Measurements from ENCODE around the gene UQCRC2. TPM values are rescaled to one million over a fixed set of nuclear protein-coding genes. Genes with fewer than 3 reads are reported as not detected.

The UQCRC2 gene
- total RNA-seq, 1 donor from 2014 or later, result 194 TPM

DNA sequence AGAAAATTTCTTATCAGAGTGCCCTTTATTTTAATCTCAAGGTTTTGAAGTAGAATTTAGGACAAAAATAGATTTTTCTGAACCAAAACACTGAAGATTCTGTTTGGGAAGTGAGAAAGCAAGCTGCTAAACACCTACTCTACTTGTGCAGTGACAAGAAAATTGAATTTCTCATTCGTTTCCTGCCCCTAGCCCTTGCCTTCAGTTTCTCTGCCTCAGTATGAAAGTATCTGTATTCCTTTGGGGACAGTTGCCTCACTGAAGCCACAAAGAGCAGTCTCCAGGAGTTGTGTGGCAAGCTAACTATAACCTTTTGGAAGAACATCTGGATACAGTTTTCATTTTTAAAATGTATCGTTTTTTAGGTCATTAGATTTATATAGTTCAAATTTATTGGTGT lies 74.5 kb downstream of the UQCRC2 start:
- no peak for DNase-seq (ENCODE audit: low spot score)
- Mint-ChIP-seq H3K36me3 (ENCODE audit: low read depth, unreplicated experiment) (peaks cover 7% of the 10 kb centered on the region), H3K27ac (ENCODE audit: unreplicated experiment) (no peak overlapping the region), H3K9me3 (ENCODE audit: unreplicated experiment) (no peaks in the 10 kb centered on the region), H3K4me1 (ENCODE audit: unreplicated experiment) (no peaks in the 10 kb centered on the region), H3K27me3 (ENCODE audit: unreplicated experiment) (no peaks in the 10 kb centered on the region), H3K4me3 (ENCODE audit: unreplicated experiment) (no peak overlapping the region)
- no peak for TF ChIP-seq CTCF (IDR thresholded peaks at IDR 0.05; ENCODE audit: unreplicated experiment)

DNA sequence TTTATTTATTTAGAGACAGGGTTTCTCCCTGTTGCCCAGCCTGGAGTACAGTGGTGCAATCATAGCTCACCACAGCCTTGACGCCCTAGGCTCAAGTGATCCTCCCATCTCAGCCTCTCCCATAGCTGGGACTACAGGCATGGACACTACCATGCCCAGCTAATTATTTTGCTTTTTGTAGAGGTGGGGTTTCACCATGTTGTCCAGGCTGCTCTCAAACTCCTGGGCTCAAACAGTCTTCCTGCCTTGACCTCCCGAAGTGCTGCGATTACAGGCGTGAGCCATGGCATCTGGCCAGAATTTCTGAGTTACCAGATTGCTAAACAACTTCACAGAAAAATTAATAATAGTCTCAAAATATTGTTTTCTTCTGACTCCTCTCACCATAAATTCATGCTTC lies 76.5 kb downstream of the UQCRC2 start:
- H3K4me1 Mint-ChIP-seq (ENCODE audit: unreplicated experiment), result no peaks in the 10 kb centered on the region
- TF ChIP-seq CTCF (IDR thresholded peaks at IDR 0.05; ENCODE audit: unreplicated experiment), result no peak
- peak overlapping the region; percentile 11 for H3K27ac Mint-ChIP-seq (ENCODE audit: unreplicated experiment)

DNA sequence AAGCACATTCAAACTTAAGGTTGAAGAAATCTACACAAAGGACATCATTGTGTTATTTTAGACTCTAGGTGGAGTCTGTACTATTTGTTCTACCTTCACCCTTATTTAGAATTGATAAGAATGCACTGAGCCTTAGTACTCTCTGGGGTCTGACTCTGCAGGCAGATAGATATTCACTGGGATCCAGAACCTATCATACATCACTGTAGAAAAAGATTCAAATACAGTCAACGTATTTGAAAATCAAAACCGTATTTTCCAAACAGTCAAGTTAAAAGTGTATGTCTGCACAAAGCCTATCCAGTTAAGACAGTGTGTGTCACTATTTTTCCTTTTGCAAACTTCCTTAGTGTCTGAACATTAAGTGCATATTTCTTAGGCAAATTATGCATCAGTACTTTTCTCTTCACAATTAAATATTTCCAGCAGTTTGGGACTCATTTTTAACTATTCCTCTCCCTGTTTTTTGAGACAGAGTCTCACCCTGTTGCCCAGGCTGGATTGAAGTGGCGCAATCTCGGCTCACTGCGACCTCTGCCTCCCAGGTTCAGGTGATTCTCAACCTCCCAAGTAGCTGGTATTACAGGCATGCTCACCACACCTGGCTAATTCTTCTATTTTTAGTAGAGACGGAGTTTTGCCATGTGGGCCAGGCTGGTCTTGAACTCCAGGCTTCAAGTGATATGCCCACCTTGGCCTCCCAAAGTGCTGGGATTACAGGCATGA lies 77.1 kb downstream of the UQCRC2 start:
- H3K4me3 Mint-ChIP-seq (ENCODE audit: unreplicated experiment), result no peak overlapping the region
- DNase-seq (ENCODE audit: low spot score), result no peak
- no peaks in the 10 kb centered on the region for H3K4me1 Mint-ChIP-seq (ENCODE audit: unreplicated experiment)
- peak overlapping the region; percentile 11 for H3K27ac Mint-ChIP-seq (ENCODE audit: unreplicated experiment)
- peaks cover 7% of the 10 kb centered on the region for H3K36me3 Mint-ChIP-seq (ENCODE audit: low read depth, unreplicated experiment)
- H3K27me3 Mint-ChIP-seq (ENCODE audit: unreplicated experiment), result no peaks in the 10 kb centered on the region
- no peak for TF ChIP-seq CTCF (IDR thresholded peaks at IDR 0.05; ENCODE audit: unreplicated experiment)
- H3K9me3 Mint-ChIP-seq (ENCODE audit: unreplicated experiment), result no peaks in the 10 kb centered on the region

More for the DNA sequence above, 76.5 kb downstream of the UQCRC2 start:
- H3K4me3 Mint-ChIP-seq (ENCODE audit: unreplicated experiment), result no peak overlapping the region
- peaks cover 7% of the 10 kb centered on the region for H3K36me3 Mint-ChIP-seq (ENCODE audit: low read depth, unreplicated experiment)
- H3K27me3 Mint-ChIP-seq (ENCODE audit: unreplicated experiment), result no peaks in the 10 kb centered on the region
- no peaks in the 10 kb centered on the region for H3K9me3 Mint-ChIP-seq (ENCODE audit: unreplicated experiment)
- DNase-seq (ENCODE audit: low spot score), result no peak

DNA sequence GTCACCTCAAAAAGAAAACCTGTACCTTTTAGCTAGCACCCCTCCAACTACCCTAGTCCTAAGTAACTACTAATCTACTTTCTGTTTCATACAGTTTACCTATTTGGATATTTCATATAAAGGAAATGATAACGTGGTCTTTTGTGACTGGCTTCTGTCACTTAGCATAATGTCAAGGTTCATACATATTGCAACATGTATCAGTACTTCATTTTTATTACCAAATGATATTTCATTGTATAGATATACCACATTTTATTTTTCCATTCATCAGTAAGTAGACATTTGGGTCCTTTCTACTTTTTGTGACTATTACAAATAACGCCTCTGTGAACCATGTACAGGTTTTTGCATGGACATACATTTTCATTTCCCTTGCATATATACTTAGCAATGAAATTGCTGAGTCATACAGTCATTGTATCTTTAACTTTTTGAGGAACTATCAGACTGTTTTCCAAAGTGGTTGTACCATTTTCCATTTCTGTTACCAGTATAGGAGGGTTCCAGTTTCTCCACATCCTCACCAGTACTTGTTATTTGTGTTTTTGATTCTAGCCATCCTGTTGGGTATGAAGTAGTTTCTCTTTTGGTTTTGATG lies 78.4 kb downstream of the UQCRC2 start:
- no peak overlapping the region for H3K27ac Mint-ChIP-seq (ENCODE audit: unreplicated experiment)
- no peak overlapping the region for H3K4me3 Mint-ChIP-seq (ENCODE audit: unreplicated experiment)
- no peak for DNase-seq (ENCODE audit: low spot score)
- H3K36me3 Mint-ChIP-seq (ENCODE audit: low read depth, unreplicated experiment), result peaks cover 7% of the 10 kb centered on the region
- H3K27me3 Mint-ChIP-seq (ENCODE audit: unreplicated experiment), result no peaks in the 10 kb centered on the region
- H3K9me3 Mint-ChIP-seq (ENCODE audit: unreplicated experiment), result no peaks in the 10 kb centered on the region
- no peaks in the 10 kb centered on the region for H3K4me1 Mint-ChIP-seq (ENCODE audit: unreplicated experiment)
- no peak for TF ChIP-seq CTCF (IDR thresholded peaks at IDR 0.05; ENCODE audit: unreplicated experiment)

Other genes starting within 250 kb of the UQCRC2 start
- 104 TPM for gene NPIPB4, start 95.6 kb upstream of the UQCRC2 start, total RNA-seq (ENCODE audit: unreplicated experiment)
- not detected for gene PDZD9, start 47.8 kb downstream of the UQCRC2 start, total RNA-seq (ENCODE audit: unreplicated experiment)
- 15.1 TPM for gene MOSMO, start 54.8 kb downstream of the UQCRC2 start, total RNA-seq (ENCODE audit: unreplicated experiment)
- 0.56 TPM for gene VWA3A, start 139.2 kb downstream of the UQCRC2 start, total RNA-seq (ENCODE audit: unreplicated experiment)
- gene SDR42E2, start 209.1 kb downstream of the UQCRC2 start, total RNA-seq (ENCODE audit: unreplicated experiment), result 0.10 TPM

All from endothelial cell (in vitro differentiated cells).